GM12801 (cell line): Measurements from ENCODE around the gene KAZN.

ENCODE experiments used
- CTCF ChIP-seq: IDR thresholded peaks from one replicate; pipeline ENCODE4 v1.5.1; 2011; ENCODE audit warnings: control low read depth; ENCODE audit not compliant: insufficient read length; ENCODE audit errors: extremely low read depth

The KAZN gene

GRCh38 chr1:14914351-14914988, 316.0 kb downstream of the KAZN start:
- no peak for TF ChIP-seq CTCF

GRCh38 chr1:14915356-14916054, 317.0 kb downstream of the KAZN start:
- TF ChIP-seq CTCF: no peak

GRCh38 chr1:14919289-14919688, 320.8 kb downstream of the KAZN start:
- no peak for TF ChIP-seq CTCF

- TF ChIP-seq CTCF: no peak
Observed at GRCh38 chr1:14919751-14920150, 321.3 kb downstream of the KAZN start.

- no peak for TF ChIP-seq CTCF
Observed at GRCh38 chr1:14921057-14921456, 322.6 kb downstream of the KAZN start.

- no peak for TF ChIP-seq CTCF
Observed at GRCh38 chr1:14922942-14923726, 324.6 kb downstream of the KAZN start.

- TF ChIP-seq CTCF: no peak
Observed at GRCh38 chr1:14923727-14924452, 325.4 kb downstream of the KAZN start.
